Left ventricle myocardium inferior (tissue), 1 donor: ENCODE data around the gene DCAF8L1. TPM values are rescaled to one million over a fixed set of nuclear protein-coding genes. Genes with fewer than 3 reads are reported as not detected.

Experiments
- DNase-seq: peaks from one replicate; pipeline ENCODE4 v3.0.0-alpha.2; 2020
- H3K27ac ChIP-seq: fragments of 200-600 bp; replicated peaks from 2 replicates; pipeline ENCODE4 v1.8.0; 2021
- H3K27me3 ChIP-seq: fragments of 200-600 bp; 2 replicates; pipeline ENCODE4 v1.8.0; 2021; ENCODE audit warnings: low read depth
- H3K36me3 ChIP-seq: fragments of 200-600 bp; 2 replicates; pipeline ENCODE4 v1.8.0; 2021
- H3K4me1 ChIP-seq: fragments of 200-600 bp; 2 replicates; pipeline ENCODE4 v1.8.0; 2021
- H3K4me3 ChIP-seq: fragments of 200-600 bp; 2 replicates; pipeline ENCODE4 v1.8.0; 2021; ENCODE audit warnings: mild to moderate bottlenecking, moderate library complexity
- H3K9me3 ChIP-seq: fragments of 200-600 bp; replicated peaks from 2 replicates; pipeline ENCODE4 v1.8.0; 2021
- CTCF ChIP-seq: fragments of 200-600 bp; IDR thresholded peaks from 2 replicates; pipeline ENCODE4 v1.8.0; 2021; ENCODE audit warnings: antibody characterized with exemption, mild to moderate bottlenecking, borderline replicate concordance
- intact Hi-C: fragments of 100-400 bp; cut with micrococcal nuclease; formaldehyde crosslinking; loops from one replicate; pipeline ENCODE4 v1.11.0; 2022
- long read RNA-seq: library from polyadenylated mRNA; unstranded; transcript quantifications from one replicate; pipeline ENCODE4 v2.0.0, GENCODE V29; 2021
- total RNA-seq: library from RNA; stranded (reverse); fragmentation: NEBNext Ultra II Directional; extraction: Animal tissue kit (Norgen Biotek cat#: 25700); gene quantifications from one replicate; pipeline ENCODE4 v1.2.1, GENCODE V29; 2021
- donor health status: DM: no; HTN: yes; CAD: no; lungs with severe emphysema.

DCAF8L1 gene
- total RNA-seq: not detected
- long read RNA-seq: 0 reads

GRCh38 chrX:27981349-27981748 lies at the start of gene DCAF8L1:
Gene DCAF8L1 (minus strand): TSS chrX:27981449. CDS start chrX:27981334, 115 bp downstream.
- H3K36me3 ChIP-seq: no peaks in the 10 kb centered on the region
- no peak within 1 kb of the TSS for H3K4me3 ChIP-seq
- H3K27me3 ChIP-seq: no peaks in the 10 kb centered on the region
- H3K27ac ChIP-seq: no peak within 1 kb of the TSS
- TF ChIP-seq CTCF: no peak
- no peaks in the 10 kb centered on the region for H3K9me3 ChIP-seq
- H3K4me1 ChIP-seq: no peaks in the 10 kb centered on the region
- DNase-seq: no peak
- intact Hi-C loops: no loop called here

DNA sequence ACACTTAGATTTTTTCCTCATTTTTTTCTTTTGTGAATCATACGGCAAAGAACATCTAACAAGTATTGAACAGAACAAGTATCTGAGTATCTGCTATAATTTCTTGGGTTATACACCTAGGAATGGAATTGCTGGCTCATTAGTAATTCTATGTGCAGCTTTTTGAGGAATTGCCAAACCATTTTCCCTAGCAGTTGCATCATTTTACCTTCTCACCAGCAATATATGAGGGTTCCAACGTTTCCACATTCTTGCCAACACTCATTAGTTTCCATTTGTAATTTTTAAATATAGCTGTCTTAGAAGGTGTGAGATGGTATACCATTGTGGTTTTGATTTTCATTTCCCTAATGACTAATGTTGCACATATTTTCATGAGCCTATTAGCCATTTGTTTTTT lies 41.1 kb upstream of the DCAF8L1 start:
- no peaks in the 10 kb centered on the region for H3K27me3 ChIP-seq
- H3K4me3 ChIP-seq: no peak overlapping the region
- H3K4me1 ChIP-seq: no peaks in the 10 kb centered on the region
- DNase-seq: no peak
- no peaks in the 10 kb centered on the region for H3K36me3 ChIP-seq
- no peaks in the 10 kb centered on the region for H3K9me3 ChIP-seq
- H3K27ac ChIP-seq: no peak overlapping the region
- TF ChIP-seq CTCF: no peak
- intact Hi-C loops: no loop called here

- TF ChIP-seq CTCF: no peak
- intact Hi-C loops: no loop called here
- Histone ChIP-seq H3K9me3 (no peaks in the 10 kb centered on the region), H3K4me1 (no peaks in the 10 kb centered on the region), H3K27ac (no peak overlapping the region), H3K4me3 (no peak overlapping the region), H3K27me3 (no peaks in the 10 kb centered on the region), H3K36me3 (no peaks in the 10 kb centered on the region)
- DNase-seq: no peak
These were observed 35.6 kb upstream of the DCAF8L1 start for GRCh38 chrX:28016823-28017222.

DNA sequence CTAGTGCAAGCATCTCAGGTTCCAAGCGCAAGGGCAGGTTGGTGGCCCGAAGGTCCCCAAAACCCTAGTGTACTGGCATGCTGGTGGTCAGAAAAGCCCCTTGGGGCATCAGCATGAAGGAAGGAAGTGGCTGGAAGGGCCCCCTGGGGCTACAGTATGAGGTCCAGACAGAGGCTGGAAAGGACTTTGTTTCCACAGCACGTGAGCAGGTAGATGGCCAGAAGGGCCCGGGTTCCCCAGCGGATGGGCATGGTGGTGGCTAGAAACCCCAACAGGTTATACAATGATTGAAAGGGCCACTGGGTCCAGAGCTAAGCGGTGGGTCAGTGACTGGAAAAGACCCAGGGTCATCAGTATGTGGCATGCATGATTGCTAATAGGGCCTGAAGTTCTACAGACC lies 34.7 kb upstream of the DCAF8L1 start:
- intact Hi-C loops: no loop called here
- Histone ChIP-seq H3K27ac (no peak overlapping the region), H3K4me3 (no peak overlapping the region), H3K36me3 (no peaks in the 10 kb centered on the region), H3K4me1 (no peaks in the 10 kb centered on the region), H3K9me3 (no peaks in the 10 kb centered on the region), H3K27me3 (no peaks in the 10 kb centered on the region)
- no peak for TF ChIP-seq CTCF
- no peak for DNase-seq

DNA sequence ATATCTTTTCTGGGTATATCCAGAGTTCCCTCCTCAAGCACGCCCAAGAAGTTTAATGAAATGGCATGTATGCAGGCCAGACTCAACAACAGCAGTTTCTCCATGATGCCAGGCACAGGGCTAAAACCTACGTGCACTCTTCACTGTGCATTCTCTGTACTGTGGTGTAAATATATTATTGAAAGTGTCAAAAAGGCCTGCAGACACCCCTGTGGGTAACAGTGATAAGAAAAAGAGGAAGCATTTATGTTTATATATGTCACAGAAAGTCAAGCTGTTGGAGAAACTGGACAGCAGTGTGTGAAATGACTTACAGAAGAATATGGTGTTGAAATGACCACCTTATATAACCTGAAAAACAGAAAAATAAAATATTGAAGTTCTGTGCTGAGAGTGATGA lies 29.6 kb upstream of the DCAF8L1 start:
- TF ChIP-seq CTCF: no peak

DNA sequence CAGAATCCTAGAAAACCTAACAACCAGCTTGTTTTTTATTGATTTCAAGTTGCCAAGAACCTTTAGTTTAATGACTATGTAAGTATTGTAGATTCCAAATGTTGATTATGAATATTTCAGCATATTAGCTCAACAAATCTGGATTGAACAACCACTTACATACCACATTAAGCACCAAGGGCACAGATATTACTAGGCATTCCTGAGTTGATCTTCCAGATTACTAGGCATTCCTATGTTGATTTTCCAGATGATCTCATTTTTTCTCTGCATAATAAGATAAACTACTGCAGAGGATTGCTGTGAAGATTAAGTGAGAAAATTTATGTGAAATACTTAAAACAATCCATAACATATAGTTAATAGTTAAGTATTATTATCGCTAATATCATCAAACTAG lies 17.4 kb upstream of the DCAF8L1 start:
- H3K9me3 ChIP-seq: no peaks in the 10 kb centered on the region
- H3K27me3 ChIP-seq: no peaks in the 10 kb centered on the region
- TF ChIP-seq CTCF: no peak
- H3K4me3 ChIP-seq: no peak overlapping the region
- DNase-seq: no peak
- no peak overlapping the region for H3K27ac ChIP-seq
- intact Hi-C loops: no loop called here
- no peaks in the 10 kb centered on the region for H3K36me3 ChIP-seq
- H3K4me1 ChIP-seq: no peaks in the 10 kb centered on the region

More for the DNA sequence above, 29.6 kb upstream of the DCAF8L1 start:
- H3K36me3 ChIP-seq: no peaks in the 10 kb centered on the region
- H3K4me1 ChIP-seq: no peaks in the 10 kb centered on the region
- H3K27ac ChIP-seq: no peak overlapping the region
- no peaks in the 10 kb centered on the region for H3K27me3 ChIP-seq
- H3K9me3 ChIP-seq: no peaks in the 10 kb centered on the region
- DNase-seq: no peak
- no peak overlapping the region for H3K4me3 ChIP-seq
- intact Hi-C loops: no loop called here
